ENCODE measurements around the gene GDPD3.

GDPD3 gene

DNA sequence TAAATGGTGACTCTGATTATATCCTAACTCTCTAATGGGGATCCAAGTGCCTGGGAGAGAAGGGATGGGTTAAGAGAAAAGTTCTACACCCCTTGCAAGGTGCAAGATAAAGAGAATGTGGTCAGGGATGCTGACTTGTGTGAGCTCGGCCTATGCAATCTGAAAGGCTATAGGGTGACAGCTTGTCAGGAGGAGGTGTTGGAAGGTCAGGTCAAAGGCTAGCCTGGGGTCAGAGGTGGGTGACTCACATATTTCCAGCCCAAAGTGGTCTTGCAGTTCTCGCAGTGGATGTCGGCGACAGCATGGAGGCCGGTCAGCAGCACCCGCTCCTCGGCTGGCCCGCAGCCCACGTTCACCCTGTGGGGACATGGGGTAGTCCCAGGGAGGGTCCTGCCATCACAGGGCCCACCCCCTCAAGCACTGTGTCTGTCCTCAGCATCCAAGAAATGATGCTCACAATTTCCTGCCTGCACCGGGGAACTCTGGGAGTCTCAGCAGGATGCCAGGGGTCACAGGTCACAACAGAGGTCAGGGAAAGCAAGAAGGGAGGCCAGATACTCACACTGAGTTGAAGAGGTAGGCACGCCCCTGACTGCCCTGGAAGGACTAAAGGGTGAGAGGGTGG is 18.7 kb downstream of the GDPD3 start:
- no peak for DNase-seq

DNA sequence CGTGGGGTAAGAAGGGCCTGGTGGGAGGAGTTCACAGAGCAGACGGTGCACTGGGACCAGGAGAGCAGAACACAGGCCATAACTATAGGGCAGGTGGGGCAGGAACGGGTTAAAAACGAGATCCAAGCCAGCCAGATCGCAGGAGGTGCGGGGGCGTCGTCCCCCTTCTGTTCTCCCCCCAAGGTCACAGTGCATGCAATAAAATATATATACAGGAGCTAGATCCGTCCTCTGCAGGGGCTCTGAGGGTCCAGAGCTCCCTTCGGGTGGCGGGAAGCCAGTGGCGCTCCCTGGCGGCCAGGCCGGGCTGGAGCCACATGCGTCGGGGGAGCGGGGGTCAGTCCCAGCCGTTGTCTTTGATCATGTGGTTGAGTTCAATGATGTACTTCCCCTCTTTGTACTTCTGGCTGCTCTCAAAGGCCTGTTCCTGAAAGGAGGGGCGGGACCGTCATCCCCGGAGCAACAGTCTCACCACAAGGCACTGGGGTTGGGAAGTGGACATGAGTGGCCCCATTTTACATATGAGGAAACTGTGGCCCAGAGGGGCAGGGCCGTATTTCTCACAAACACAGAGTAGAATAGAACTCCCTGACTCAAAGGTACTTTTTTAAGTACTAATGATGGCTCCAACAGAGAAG is 20.8 kb downstream of the GDPD3 start:
- DNase-seq, result no peak

DNA sequence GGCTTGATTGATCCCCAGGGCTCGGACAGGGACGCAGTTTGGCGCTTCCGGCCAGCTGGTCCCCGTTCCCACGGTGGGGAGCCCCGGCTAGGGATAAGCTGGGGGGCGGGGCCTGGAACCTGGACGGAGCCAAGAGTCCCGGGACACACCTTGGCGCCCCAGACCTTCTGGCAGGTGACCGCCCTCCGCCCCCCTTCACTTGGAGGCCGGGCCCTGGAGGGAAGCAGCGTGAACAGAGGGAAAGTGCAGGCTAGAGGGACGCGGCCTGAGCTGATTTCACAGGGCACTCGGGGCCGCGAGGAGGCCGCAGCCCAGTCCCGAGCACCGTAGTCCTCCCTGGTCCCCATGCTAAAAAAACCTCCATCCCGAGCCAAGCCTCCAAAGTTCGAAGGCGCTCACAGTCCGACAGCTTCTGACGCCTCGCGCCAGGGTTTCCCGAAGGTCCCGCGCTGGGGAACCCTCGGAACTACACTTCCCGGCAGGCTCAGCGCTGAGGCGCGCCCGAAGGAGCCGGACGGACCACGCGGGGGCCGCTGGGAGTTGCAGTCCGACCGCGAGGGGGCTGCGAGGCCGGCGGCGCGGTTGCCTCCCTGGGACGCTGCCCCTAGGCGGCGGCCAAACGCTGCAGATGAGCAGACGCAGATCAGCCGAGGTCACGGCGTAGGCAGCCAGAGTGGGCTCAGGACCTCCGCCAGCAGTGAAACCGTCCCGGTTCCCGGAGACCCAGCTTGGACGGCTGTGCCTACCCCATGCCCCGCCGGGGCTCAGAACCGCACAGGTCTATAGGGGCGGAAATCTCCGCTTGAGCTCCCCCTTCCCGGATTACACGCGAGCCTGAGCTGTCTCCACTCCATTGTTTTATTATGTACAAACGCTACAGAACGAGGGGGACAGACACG is 21.6 kb downstream of the GDPD3 start, which contains the start of gene TBX6:
TBX6 (minus strand) TSS at position 451 of the 899 bp plus-strand sequence. CDS start 731 bp downstream, outside the sequence.
- peak; percentile 91 for DNase-seq

DNA sequence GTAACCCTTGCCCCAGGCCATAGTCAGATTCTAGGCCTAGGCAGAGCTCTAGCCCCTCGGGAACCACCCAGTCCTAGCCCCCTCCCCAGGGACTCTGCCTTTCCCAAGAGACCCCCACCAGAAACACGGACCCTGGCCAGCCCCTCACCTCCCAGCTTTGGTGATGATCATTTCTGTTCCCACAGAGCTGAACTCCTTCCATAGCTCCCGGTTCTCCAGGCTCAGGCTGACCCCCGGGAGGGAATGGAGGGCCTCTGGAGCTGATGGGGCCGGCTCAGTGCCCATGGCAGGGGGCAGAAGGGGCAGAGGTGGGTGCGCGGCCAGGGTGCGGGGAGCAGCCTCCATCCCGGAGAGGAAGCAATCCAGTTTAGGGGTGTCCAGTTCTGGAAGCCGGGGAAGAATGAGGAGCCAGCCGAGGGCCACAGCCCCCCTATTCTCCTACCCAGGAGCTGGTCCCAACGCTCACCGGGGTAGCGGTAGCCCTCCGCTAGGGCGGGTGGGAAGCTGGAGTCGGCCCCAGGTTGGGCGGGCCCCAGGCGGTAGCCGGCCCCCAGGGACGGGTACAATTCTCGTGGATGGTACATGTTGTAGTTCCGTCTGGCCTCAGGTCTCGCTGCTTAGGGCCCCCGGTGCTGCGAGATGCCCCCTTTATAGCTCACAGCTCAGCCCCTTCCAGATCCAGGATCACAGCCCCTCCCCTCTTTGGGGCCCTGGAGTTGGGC is 22.6 kb downstream of the GDPD3 start:
- DNase-seq, result no peak

DNA sequence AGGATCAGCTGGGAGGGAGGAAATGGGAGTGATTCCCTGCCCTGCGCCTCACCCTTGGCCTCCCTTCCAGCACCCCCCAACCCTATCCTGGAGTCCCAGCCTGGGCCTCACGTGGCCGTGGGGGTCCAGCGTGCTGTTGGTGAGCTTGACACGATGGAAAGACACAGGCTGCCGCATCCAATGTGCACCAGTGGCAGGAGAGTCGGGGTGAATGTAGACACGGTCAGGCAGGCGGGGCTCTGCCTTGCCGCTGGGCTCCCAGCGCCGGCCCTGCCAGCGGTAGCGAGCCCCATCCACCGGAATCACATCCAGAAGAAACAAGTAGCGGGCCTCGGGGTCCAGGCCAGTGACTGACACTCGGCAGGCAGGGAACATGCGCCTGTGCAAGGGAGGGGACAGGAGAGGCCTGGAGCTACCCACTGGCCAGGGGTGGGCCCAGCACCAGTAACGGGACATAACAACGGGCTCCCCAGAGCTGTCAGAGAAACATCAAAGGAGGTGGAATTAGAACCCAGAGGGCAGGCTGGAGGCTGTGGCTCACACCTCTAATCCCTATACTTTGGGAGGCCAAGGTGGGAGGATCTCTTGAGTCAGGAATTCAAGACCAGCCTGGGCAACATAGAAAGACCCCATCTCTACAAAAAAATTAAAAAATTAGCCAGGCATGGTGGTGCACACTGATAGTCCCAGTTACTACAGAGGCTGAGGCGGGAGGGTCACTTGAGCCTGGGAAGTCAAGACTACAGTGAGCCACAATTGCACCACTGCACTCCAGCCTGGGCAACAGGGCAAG is 24.3 kb downstream of the GDPD3 start:
- DNase-seq, result no peak

DNA sequence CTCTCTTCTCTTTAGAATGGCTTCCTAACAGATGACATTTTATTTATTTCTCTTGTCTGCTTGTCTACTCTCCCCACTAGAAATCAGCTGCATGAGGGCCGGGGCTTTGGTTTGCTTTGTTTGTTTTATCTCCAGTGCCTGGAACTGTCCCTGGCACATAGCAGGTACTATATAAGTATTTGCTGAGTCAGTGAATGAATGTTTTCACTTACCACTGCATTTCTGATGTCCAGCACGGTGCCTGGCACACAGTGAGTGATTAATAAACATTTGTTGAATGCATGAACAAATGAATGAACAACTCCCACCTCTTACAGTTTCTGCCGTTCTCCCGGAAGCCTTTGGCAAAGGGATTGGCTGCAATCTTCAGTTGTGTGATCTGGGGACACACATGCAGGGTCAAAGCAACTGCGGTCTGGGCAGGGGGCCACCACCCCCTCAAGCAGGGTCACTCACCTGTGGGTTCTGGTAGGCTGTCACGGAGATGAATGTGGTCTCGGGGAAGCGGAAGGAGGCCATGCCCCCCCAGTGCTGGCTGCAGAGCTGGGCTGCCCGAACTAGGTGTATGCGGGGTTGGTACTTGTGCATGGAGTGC is 25.0 kb downstream of the GDPD3 start:
- no peak for DNase-seq

DNA sequence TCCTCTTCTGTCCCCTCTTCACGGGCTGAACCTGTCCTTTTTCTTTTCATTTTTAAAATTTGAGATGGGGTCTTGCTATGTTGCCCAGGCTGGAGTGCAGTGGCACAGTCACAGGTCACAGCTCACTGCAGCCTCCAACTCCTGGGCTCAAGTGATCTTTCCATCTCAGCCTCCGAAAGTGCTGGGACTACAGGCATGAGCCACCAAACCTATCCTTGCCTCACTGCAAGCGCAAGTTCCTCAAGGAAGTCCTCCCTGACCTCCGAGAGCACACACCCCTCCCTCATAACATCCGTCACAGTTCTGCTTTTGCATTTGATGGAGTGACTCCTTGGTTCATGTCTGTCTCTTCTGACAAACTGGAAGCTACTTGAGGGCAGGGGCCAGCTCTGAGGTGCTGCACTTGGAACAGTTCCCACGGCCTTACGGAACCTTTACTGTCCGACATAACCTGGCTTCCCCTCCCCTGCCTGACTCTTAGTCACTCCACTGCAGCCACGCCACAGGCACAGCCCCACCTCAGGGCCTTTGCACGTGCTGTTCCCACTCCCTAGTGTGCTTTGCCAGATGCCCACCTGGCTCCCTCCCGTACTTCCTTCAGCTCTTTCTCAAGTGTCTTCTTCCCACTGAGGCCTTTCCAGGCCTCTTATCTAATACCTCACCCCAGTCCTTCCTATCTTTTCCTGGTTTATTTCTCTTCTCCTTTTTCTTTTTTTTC is 26.0 kb downstream of the GDPD3 start:
- no peak for DNase-seq

DNA sequence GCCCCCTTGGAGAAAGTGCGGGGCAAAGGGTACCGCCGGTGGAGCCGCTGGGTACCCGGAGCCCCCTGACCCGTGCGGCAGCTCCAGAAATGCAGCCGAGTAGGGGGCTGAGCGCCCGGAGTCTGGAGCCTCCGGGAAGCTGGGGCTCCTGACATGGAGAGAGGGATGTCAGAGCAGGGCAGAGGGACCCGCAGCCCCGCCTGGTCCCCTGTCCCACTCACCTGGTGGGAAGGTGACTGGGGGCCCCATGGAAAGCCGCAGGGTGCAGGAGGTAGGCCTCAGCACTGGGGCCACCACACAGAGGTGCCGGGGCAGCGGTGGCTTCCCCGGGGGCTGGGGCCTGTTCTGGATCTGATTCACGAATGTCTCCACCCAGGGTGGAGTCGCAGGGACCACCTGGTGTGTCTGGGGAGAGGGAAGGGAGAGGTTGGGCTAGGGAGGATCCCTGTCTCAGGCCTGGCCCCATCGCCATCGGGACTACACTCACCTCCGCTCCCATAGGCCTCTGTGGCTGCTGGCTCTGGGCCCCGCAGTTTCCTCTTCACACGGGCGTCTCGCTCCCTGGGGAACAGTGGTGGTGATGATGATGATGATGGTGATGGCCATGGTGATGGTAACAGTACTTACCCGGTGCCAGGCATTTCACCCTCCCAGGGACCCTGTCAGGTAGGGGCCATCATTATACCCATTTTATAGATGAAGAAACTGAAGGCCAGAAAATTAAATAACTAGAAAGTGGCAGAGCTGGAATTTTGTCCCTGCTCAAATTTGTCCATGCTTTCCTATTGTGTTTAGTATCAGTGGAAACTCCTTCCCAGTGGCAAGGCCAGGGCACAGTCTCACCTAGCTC is 26.8 kb downstream of the GDPD3 start:
- no peak for DNase-seq

DNA sequence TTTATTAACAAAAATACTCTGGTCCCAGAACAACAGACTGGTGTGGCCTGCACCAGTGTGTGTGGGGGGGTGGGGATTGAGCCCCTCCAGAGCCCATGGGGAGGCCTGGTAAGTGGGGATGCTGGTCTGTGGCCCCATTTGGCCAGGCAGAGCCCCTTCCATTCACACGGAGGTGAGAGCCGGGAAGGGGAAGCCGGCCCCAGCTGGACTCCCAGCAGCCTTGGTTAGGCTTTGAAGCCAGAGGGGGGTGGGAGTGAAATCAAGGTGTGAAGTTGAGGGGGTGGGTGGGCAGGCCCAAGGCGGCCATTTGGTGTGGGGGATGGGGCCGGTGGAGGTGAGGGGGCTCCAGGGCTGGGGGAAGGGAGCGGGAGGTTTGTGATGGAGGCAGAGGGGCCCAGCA is 27.5 kb downstream of the GDPD3 start:
- DNase-seq, result no peak

DNA sequence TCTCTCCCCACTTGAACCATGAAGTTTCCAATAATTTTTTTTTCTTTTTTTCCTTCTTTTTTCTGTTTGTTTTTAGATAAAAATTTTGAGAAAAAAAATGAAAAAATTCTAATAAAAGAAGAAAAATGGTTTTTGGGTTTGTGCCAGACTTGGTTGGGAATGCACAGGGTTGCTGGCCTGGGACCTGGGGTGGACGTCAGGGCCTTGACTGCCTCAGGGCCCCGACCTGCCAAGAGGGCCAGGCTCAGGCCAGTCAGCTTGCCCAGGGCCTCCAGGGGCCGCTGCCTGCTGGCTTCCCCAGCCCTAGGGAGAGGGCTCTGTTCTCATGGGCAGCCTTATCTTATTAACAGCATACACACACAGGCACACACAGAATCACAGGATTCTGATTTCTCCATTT is 28.1 kb downstream of the GDPD3 start:
- no peak for DNase-seq

DNA sequence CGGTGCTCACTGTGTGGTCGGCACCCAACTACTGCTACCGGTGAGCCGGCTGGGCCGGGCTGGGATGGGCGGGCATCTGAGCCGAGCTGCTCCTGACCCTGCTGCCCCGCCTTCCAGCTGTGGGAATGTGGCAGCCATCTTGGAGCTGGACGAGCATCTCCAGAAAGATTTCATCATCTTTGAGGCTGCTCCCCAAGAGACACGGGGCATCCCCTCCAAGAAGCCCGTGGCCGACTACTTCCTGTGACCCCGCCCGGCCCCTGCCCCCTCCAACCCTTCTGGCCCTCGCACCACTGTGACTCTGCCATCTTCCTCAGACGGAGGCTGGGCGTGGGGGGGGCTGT is 28.5 kb downstream of the GDPD3 start:
- no peak for DNase-seq

DNA sequence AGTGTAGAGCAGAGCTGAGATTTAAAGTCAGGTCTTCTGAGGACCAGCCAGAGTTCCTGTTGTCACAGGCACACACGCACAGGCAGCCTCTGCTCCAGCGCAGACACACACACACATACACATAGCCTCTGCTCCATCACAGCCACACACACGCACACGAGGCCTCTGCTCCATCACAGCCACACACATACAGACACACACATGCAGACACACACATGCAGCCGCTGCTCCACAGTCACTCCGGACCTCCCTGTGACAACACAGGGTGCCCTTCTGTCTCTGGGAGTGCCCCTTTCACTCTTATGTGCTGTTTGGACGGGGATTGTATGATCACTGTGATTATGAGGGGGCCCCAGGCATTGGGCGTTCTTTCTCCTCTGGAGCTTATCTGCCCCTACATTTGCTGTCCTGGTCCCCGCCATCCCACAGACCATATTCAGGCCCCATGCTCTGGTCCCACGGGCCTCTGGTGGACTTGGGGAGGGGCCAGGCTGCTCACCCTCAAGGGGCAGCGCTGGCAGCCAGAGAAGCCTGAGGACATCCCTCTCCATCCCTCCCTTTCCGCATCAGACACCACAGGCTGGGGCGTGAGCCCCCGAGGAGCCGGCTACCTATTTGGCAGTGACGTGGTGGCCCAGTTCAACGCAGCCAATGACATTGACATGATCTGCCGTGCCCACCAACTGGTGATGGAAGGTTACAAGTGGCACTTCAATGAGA is 29.1 kb downstream of the GDPD3 start:
- no peak for DNase-seq

DNA sequence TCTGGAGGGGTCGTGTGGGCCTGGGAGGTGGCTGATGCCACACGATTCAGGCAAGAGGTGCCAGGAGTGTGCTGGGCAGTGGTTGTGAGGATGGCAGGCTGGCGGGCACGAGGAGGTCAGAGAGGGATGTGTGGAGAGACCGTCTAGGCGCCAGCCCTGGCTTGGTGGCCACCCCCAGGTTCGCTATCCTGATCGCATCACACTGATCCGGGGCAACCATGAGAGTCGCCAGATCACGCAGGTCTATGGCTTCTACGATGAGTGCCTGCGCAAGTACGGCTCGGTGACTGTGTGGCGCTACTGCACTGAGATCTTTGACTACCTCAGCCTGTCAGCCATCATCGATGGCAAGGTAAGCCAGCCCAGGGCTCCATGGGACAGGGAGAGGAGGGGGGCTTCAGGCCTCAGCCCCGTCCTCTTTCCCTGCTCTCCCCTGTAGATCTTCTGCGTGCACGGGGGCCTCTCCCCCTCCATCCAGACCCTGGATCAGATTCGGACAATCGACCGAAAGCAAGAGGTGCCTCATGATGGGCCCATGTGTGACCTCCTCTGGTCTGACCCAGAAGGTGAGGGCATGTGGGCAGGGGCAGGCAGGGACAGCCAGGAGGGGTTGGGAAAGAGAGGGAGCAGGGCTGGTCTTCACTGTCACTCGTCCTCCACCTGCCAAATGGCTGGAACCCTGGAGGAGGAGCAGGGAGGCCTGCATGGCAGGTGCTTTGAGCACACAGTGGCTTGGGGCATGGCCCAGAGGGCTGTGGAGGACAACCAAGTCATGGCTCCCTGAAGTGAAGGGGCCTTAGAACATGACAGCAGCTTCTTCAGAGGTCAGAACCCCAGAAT is 29.9 kb downstream of the GDPD3 start:
- DNase-seq, result no peak

DNA sequence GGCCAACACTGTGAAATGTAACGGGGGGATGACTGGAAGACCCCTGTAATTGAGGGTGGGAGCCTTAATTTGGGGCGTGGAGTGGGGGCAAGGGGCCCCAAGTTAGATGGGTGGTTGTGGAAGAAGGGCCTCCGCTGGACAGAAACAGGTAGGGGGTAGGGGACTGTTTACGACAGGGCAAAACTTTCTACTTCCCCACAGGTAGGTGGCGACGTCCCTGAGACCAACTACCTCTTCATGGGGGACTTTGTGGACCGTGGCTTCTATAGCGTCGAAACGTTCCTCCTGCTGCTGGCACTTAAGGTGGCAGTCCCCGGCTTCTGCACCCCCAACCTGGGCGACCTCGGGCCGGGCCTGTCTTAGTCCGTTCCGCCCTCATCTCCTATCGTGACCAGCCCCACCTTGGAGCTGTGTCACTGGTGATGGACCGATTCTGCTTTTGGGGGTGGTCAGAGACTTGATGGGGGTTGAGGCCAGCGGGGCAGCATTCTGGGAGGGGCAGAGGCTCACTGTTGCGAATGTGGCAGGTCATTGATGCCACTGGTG is 30.7 kb downstream of the GDPD3 start:
- DNase-seq, result no peak

DNA sequence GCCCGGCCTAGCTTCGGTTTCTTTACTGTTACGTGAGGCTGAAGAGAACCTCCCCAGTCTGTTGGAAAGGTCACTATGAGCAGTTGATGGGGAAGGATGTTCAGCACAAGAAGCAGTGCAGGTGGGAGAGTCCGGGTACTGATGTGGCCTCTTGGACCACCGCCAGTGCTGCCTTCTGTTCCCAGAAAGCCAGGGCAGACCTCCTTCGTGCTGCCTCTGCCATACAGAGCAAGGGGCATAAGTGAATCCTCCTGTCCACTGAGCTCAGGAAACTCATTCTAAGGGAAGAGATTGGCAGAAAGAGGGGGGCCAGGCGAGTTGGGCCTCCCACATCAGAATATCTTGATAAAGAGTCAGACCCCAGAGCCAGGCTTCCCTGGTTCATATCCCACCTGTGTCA is 33.9 kb downstream of the GDPD3 start:
- DNase-seq, result no peak

DNA sequence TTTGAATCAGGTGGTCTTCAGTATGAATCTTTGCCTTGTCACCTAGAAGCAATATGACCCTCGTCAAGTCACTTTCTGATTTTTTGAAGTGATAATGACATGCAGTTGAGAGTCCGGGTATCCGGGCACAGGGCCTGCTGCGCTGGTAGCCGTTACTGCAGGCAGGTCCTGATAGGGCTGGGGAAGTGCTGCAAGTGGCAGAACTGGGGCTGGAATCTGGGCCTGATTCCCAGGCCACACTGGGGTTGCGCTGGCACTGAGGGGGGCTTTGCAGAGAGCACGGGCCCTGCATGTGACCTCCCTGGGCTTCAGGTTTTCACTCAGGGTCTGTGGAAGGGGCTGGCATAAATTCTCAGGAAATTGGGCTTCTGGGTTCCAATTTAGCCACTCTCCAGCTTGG is 34.6 kb downstream of the GDPD3 start:
- DNase-seq, result no peak

DNA sequence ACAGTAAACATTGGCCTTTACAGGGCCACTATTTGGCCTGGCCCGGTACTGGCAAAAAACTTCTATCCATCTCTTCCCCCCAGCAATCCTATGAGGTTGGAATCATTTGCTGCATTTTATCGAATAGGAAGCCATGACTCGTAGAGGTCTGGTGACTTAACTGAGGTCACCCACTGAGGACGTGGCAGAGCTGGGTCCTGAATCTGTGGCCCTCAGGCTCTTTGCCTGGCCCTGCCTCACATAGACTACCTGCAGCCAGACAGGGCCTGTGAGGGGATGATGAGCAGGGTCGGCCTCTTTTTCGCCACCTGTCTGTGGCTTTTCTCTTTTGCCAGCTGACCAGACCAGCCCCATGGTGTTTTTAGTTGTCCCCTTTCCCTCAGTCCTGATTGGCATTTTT is 35.7 kb downstream of the GDPD3 start:
- no peak for DNase-seq

DNA sequence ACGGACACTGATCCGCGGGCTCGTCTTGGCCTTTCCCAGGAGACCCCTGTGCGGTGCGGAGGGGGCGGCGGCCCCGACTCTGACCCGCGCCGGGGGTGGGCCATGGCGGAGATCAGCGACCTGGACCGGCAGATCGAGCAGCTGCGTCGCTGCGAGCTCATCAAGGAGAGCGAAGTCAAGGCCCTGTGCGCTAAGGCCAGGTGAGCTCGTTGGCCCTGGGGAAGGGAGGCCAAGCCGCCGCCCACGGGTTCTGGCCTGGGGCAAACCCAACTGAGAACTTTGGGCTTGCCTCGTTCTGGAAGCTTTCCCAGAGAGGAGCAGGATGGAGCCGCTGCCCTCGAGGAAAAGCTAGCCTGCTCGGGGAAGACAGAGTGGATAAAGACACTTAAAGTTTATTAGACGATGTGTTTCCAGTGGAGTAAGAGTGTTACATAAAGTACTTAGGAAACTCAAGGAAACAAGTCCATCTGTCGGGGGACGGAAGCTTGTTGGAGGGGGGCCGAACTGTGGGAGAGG is 37.0 kb downstream of the GDPD3 start:
- no peak for DNase-seq
